HFF-Myc (cell line): Measurements from ENCODE around the gene EPHB2.
A peak's percentile ranks its signal among the peaks of the same experiment; 100 is the strongest.

Experiments used
- DNase-seq: peaks from one replicate; pipeline ENCODE4 v3.0.0-alpha.2; 2011; ENCODE audit warnings: low read depth; ENCODE audit errors: extremely low read depth
- H3K4me3 ChIP-seq: replicated peaks from 2 replicates; pipeline ENCODE4 v1.5.1; 2011; ENCODE audit warnings: low read depth, mild to moderate bottlenecking, control low read depth, low read length
- CTCF ChIP-seq: IDR thresholded peaks from 2 replicates; pipeline ENCODE4 v1.5.1; 2012; ENCODE audit warnings: mild to moderate bottlenecking, low read depth, low read length, control low read depth; ENCODE audit errors: missing control alignments

The EPHB2 gene

GRCh38 chr1:22709891-22710700 is 543 bp upstream of the EPHB2 start:
- TF ChIP-seq CTCF, result no peak
- H3K4me3 ChIP-seq, result peak overlapping the region; percentile 31
- no peak for DNase-seq

- DNase-seq, result no peak
- no peak for TF ChIP-seq CTCF
Observed at GRCh38 chr1:22711071-22711470, 432 bp downstream of the EPHB2 start.

DNA sequence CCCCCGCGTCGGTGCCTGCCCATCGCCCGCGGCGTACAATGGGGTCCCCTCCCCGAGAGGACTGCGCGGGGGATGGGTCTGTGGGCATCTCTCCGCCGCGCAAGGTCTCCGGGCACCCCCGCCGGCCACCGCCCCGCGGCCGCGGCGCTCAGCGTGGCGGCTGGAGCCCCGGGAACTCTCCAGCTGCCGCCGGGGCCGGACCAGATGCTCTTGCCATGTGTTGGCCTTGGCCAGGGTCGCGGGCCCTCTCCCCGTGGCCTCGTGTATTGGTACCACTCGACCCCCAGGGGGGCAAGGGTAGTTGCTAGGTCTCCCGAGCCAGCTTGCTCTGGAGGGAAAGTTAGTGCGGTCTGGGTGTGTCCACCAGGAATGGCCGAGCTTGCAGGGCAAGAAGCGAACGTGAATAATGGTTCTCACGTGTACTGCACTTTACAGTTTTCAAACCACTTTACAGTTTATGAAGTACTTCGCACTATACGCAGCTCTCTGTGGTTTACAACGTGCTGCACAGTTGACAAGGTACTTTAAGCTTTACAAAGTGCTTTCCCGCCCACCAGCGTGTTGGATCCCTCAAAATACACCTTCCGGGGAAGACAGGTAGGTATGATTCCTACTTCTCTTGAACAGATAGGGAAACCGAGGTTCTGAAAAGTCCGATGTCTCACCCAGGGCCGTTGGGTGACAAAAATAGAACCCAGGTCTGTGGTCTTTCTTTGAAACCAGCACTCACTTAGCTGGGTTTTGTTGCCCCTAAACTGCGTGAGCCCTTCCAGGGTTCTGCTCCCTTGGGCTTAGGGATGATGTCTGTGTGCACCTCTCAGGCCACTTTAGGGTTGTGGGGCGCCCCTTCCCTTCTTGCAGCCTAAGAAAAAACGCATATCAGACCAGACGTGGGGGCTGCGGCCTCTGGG is 1.2 kb downstream of the EPHB2 start:
- DNase-seq, result no peak
- no peak for TF ChIP-seq CTCF

More at GRCh38 chr1:22711071-22711470, 432 bp downstream of the EPHB2 start:
- peak overlapping the region; percentile 58 for H3K4me3 ChIP-seq

DNA sequence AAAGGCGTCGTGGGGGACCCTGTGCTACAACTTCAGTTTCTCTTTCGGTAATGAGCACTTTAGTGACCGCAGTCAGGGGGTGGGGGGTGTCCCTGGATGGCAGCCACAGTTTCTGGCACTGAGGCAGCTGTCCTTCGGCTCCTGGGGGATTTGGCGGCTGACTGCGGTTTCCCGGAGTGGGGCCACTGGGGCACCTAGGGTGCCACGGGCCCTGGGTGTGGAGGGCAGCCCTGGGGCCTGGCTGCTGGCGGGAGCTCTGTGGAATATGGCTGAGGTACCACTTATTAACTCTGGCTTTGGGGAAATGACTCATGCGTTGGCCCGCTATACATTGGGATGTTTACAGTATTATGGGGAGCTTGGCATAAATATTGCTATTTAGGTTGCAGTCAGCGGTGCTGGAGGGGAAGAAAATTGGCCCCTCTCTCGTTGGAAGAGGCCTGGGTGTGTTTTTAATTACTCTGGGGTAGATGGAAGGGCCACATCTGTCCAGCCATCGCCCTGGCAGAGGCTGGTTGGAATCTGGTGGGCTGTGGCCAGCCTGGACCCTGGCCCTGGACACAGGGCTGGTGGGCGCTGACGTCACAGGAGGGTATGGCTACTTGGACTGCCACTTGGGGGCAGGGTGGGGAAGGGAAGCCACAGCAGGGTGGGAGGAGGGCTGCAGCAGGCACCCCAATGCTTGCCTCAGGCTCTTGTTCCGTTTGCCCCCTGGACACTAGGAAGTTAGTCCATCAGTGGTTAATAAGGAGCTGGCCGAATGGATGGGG is 2.0 kb downstream of the EPHB2 start:
- peak; percentile 79 for DNase-seq
- no peak for TF ChIP-seq CTCF
- peak overlapping the region; percentile 58 for H3K4me3 ChIP-seq

More for the DNA sequence above, 1.2 kb downstream of the EPHB2 start:
- H3K4me3 ChIP-seq, result peak overlapping the region; percentile 58

GRCh38 chr1:22714455-22714854 is 3.8 kb downstream of the EPHB2 start:
- DNase-seq, result no peak
- TF ChIP-seq CTCF, result no peak

DNA sequence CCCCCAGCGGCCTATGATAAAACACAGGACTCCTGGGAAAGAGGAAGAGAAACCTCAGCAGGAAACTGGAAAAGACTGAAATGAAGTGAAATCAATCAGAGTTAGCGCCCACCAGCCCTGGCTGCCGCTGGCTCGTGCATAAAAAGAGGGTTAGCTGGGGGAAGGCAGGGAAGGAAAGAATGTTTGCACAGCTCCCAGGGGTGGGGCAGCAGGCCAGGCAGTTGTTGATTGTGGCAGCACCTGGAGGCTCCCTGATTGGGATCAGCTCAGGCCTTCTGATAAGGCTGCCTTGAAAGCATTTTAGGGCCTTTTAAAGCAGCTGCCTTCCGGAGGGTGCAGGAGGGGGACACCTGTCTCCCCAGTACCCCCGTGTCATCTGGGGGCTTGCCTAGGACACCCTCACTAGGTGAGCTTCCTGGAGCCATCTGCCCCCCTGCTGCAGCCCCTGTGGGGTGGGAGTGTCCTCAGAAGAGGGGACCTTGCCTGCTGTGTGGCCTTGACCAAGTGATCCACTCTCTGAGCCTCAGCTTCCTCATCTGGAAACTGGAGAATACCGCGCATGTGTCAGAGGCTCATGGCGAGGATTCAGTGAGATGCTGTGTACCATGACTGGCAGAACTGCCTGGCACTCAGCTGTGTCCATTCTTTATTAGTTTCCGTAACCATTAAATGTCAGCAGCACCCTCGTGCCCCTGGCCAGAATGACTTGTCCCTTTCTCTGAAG is 6.6 kb downstream of the EPHB2 start:
- TF ChIP-seq CTCF, result no peak
- no peak overlapping the region for H3K4me3 ChIP-seq
- no peak for DNase-seq

More at GRCh38 chr1:22714455-22714854, 3.8 kb downstream of the EPHB2 start:
- H3K4me3 ChIP-seq, result no peak overlapping the region
